Suprapubic skin (tissue), 4 donors: ENCODE measurements around the gene NEURL3.

ENCODE experiments used
- EP300 ChIP-seq: sonication (generic); formaldehyde crosslinking; IDR thresholded peaks from one replicate; pipeline ENCODE4 v1.6.1; 2017; ENCODE audit warnings: antibody characterized with exemption
- POLR2A ChIP-seq, 2 donors: fragments of 450-650 bp; IDR thresholded peaks; one replicate each; pipeline ENCODE4 v1.6.1; 2017; ENCODE audit warnings: antibody characterized with exemption in 2 of 2, mild to moderate bottlenecking in 2 of 2, moderate library complexity in 2 of 2
- POLR2AphosphoS5 ChIP-seq, 3 donors: sonication (generic); formaldehyde crosslinking; IDR thresholded peaks; one replicate each; pipeline ENCODE4 v1.6.1; 2017; ENCODE audit warnings: antibody characterized with exemption in 3 of 3
- TF ChIP-seq, protein P1 (sequence below), 2 donors: fragments of 200-600 bp in 1 of 2; fragments of 450-650 bp in 1 of 2; sonication (generic) in 1 of 2; IDR thresholded peaks; one replicate each; pipeline ENCODE4 v1.5.1; 2016 to 2019; ENCODE audit warnings: antibody characterized with exemption in 2 of 2, mild to moderate bottlenecking in 1 of 2, moderate library complexity in 1 of 2

DNA sequence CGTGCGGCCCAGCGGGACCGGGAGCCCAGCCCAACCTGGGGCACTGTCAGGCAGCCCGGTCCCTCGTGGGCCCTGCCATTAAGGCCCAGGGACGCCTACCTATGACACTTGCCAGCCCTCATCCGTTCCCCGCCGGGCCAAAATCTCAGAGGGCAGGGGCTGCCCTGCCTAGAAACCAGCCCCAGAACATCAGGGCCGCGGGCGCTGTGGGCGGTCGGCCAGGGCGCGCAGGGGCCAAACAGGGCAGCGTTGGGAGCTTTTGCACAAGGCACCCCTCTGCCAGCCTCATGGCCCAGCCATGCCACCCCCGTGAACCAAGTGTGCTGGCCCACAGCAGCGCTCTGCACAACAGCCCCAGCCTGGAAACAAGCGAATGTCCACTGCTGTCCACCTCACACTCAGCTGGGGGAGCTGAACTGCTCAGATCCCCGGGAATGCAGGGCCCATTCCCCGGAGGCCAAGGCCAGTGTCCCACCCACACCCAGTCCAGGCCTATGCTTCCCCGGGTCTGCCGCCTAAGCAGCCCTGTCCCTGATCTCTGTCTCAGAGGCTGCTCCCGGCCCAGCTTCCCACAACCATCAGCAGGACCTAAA, 3.5 kb upstream of the NEURL3 start:
- TF ChIP-seq, protein P1, sequence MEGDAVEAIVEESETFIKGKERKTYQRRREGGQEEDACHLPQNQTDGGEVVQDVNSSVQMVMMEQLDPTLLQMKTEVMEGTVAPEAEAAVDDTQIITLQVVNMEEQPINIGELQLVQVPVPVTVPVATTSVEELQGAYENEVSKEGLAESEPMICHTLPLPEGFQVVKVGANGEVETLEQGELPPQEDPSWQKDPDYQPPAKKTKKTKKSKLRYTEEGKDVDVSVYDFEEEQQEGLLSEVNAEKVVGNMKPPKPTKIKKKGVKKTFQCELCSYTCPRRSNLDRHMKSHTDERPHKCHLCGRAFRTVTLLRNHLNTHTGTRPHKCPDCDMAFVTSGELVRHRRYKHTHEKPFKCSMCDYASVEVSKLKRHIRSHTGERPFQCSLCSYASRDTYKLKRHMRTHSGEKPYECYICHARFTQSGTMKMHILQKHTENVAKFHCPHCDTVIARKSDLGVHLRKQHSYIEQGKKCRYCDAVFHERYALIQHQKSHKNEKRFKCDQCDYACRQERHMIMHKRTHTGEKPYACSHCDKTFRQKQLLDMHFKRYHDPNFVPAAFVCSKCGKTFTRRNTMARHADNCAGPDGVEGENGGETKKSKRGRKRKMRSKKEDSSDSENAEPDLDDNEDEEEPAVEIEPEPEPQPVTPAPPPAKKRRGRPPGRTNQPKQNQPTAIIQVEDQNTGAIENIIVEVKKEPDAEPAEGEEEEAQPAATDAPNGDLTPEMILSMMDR (IDR thresholded peaks at IDR 0.05), result no peak
- no peak for TF ChIP-seq POLR2AphosphoS5 (IDR thresholded peaks at IDR 0.05)
- no peak for TF ChIP-seq POLR2A (IDR thresholded peaks at IDR 0.05)
- no peak for TF ChIP-seq EP300
